Stimulated activated CD4-positive, alpha-beta T cell treated with anti-CD3 and anti-CD28 coated beads, Interleukin-1b, Interleukin-23, amount 100 ng/mL, for 24 hours (primary cell): ENCODE data around the gene TRABD2B.

Experiments used
- DNase-seq, 4 experiments: peaks; one replicate each; pipeline ENCODE4 v3.0.0-alpha.2; 2020; ENCODE audit warnings: low read depth in 4 of 4, low spot score in 1 of 4

TRABD2B gene

GRCh38 chr1:47993416-47993740 lies 3.8 kb downstream of the TRABD2B start:
- DNase-seq = no peak

- no peak for DNase-seq
Measured at GRCh38 chr1:47992720-47993415, 4.3 kb downstream of the TRABD2B start.

- DNase-seq = no peak
Measured at GRCh38 chr1:47991673-47992072, 5.5 kb downstream of the TRABD2B start.

GRCh38 chr1:47991187-47991586 lies 6.0 kb downstream of the TRABD2B start:
- DNase-seq = no peak

GRCh38 chr1:47990286-47990685 lies 6.9 kb downstream of the TRABD2B start:
- DNase-seq = no peak

GRCh38 chr1:47987601-47988000 lies 9.6 kb downstream of the TRABD2B start:
- DNase-seq = no peak

- DNase-seq = no peak
Measured at GRCh38 chr1:47986761-47987200, 10.4 kb downstream of the TRABD2B start.

- DNase-seq = no peak
Measured at GRCh38 chr1:47985018-47985417, 12.2 kb downstream of the TRABD2B start.

GRCh38 chr1:47984175-47984789 lies 12.9 kb downstream of the TRABD2B start:
- DNase-seq = no peak

- no peak for DNase-seq
Measured at GRCh38 chr1:47983691-47984090, 13.5 kb downstream of the TRABD2B start.

- DNase-seq = no peak
Measured at GRCh38 chr1:47981667-47982350, 15.4 kb downstream of the TRABD2B start.

GRCh38 chr1:47980501-47980900 lies 16.7 kb downstream of the TRABD2B start:
- DNase-seq = no peak

- no peak for DNase-seq
Measured at GRCh38 chr1:47979724-47980123, 17.5 kb downstream of the TRABD2B start.

GRCh38 chr1:47978486-47978885 lies 18.7 kb downstream of the TRABD2B start:
- DNase-seq = no peak

GRCh38 chr1:47976728-47977127 lies 20.5 kb downstream of the TRABD2B start:
- no peak for DNase-seq

- DNase-seq = no peak
Measured at GRCh38 chr1:47976267-47976666, 20.9 kb downstream of the TRABD2B start.

GRCh38 chr1:47975302-47975921 lies 21.8 kb downstream of the TRABD2B start:
- no peak for DNase-seq

- DNase-seq = no peak
Measured at GRCh38 chr1:47972864-47973432, 24.2 kb downstream of the TRABD2B start.

GRCh38 chr1:47971385-47972160 lies 25.6 kb downstream of the TRABD2B start:
- DNase-seq = no peak

- DNase-seq = no peak
Measured at GRCh38 chr1:47970882-47971281, 26.3 kb downstream of the TRABD2B start.

GRCh38 chr1:47969478-47969877 lies 27.7 kb downstream of the TRABD2B start:
- no peak for DNase-seq
